ENCODE measurements around the gene VWC2. TPM values are rescaled to one million over a fixed set of nuclear protein-coding genes. Genes with fewer than 3 reads are reported as not detected.

VWC2 gene
- total RNA-seq (2022; extraction: Qiagen RNA extraction): not detected in 5 replicates

DNA sequence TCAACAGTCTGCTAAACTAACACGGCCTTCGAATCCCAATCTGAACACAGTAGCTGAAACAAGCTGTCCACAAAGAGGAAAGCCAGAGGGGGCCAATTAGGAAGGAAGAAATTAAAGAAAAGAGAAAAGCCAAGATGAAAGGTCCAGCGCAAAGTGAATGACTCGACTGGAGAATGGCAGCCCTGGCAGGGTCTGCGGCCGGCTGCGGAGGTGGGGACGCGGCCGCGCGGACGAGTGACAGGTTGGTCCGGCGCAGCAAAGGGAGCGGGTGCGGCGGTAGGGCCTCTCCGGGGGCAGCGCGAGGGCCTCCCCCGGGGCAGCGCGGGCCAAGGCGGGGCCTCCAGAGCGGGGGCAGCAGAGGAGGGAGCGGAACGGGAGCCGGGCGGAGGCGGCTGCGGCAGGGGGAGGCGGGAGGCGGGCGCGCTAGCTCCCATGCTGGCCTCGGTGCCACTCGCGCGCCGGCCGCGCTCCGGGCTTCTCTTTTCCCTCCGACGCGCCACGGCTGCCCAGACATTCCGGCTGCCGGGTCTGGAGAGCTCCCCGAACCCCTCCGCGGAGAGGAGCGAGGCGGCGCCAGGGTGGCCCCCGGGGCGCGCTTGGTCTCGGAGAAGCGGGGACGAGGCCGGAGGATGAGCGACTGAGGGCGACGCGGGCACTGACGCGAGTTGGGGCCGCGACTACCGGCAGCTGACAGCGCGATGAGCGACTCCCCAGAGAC is at the start of gene VWC2:
Gene VWC2, plus strand, starts transcription at position 421 of the 718 bp plus-strand sequence. CDS start 1,798 bp downstream, outside the sequence.

